HL-60 (cell line): ENCODE data around the gene MYO3B.
"Not testable (repeated sequence)": the region's sequence is repeated elsewhere in the genome, so short reads cannot be mapped to it uniquely, and the experiment has no call there.

Experiments
- DNase-seq, 2 experiments: peaks; one replicate each; pipeline ENCODE4 v3.0.0-alpha.2; 2010 to 2020; ENCODE audit warnings: low read depth in 1 of 2, low spot score in 1 of 2
- H3K27ac ChIP-seq: fragments of 250-450 bp; sonication (Bioruptor Pico); replicated peaks from 2 replicates; pipeline ENCODE4 v1.5.1; 2020; ENCODE audit warnings: mild to moderate bottlenecking, moderate library complexity
- H3K27me3 ChIP-seq: fragments of 250-450 bp; sonication (Bioruptor Pico); 2 replicates; pipeline ENCODE4 v1.5.1; 2021; ENCODE audit warnings: mild to moderate bottlenecking, moderate library complexity; ENCODE audit not compliant: insufficient read depth, poor library complexity, severe bottlenecking
- H3K4me3 ChIP-seq: replicated peaks from 2 replicates; pipeline ENCODE4 v1.5.1; 2011; ENCODE audit warnings: mild to moderate bottlenecking, control low read depth, low read length; ENCODE audit not compliant: insufficient read depth
- GABPA ChIP-seq: IDR thresholded peaks from 2 replicates; pipeline ENCODE4 v1.6.1; 2012; ENCODE audit warnings: low read depth
- POLR2AphosphoS5 ChIP-seq: IDR thresholded peaks from 2 replicates; pipeline ENCODE4 v1.6.1; 2012; ENCODE audit warnings: low read depth
- REST ChIP-seq: IDR thresholded peaks from 2 replicates; pipeline ENCODE4 v1.6.1; 2012; ENCODE audit warnings: low read depth; ENCODE audit not compliant: insufficient replicate concordance
- SPI1 ChIP-seq: IDR thresholded peaks from 2 replicates; pipeline ENCODE4 v1.6.1; 2012; ENCODE audit warnings: low read depth, mild to moderate bottlenecking, borderline replicate concordance
- TF ChIP-seq, protein P1 (sequence below): IDR thresholded peaks from one replicate; pipeline ENCODE4 v1.5.1; 2011; ENCODE audit warnings: low read length, control low read depth, inconsistent platforms; ENCODE audit not compliant: insufficient read depth

Gene MYO3B

DNA sequence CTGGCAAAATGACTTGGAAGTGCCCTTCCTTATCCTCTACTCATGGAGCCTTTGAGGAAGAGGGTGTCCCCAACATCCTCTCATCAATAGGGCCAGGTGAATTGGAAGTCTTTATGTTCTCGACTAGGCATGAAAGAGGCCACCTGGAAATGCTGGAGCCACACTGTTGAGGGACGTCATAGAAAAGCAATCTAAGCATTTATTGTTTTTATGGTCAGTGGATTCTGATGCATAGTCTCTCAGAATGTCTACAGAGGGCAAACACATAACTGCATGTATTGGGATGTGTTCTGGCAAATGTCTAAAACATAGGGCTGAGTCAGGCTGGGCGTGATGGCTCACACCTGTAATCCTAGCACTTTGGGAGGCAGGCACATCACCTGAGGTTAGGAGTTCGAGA is 290.6 kb downstream of the MYO3B start:
- Histone ChIP-seq H3K4me3 (no peak overlapping the region), H3K27ac (no peak overlapping the region), H3K27me3 (no peaks in the 10 kb centered on the region)
- DNase-seq, result no peak
- TF ChIP-seq POLR2AphosphoS5 (no peak), GABPA (no peak), REST (no peak), SPI1 (no peak)
- TF ChIP-seq, protein P1, sequence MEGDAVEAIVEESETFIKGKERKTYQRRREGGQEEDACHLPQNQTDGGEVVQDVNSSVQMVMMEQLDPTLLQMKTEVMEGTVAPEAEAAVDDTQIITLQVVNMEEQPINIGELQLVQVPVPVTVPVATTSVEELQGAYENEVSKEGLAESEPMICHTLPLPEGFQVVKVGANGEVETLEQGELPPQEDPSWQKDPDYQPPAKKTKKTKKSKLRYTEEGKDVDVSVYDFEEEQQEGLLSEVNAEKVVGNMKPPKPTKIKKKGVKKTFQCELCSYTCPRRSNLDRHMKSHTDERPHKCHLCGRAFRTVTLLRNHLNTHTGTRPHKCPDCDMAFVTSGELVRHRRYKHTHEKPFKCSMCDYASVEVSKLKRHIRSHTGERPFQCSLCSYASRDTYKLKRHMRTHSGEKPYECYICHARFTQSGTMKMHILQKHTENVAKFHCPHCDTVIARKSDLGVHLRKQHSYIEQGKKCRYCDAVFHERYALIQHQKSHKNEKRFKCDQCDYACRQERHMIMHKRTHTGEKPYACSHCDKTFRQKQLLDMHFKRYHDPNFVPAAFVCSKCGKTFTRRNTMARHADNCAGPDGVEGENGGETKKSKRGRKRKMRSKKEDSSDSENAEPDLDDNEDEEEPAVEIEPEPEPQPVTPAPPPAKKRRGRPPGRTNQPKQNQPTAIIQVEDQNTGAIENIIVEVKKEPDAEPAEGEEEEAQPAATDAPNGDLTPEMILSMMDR, result no peak

GRCh38 chr2:170472498-170472897 is 294.6 kb downstream of the MYO3B start:
- not testable (repeated sequence) for DNase-seq, H3K4me3 ChIP-seq, H3K27me3 ChIP-seq, H3K27ac ChIP-seq

DNA sequence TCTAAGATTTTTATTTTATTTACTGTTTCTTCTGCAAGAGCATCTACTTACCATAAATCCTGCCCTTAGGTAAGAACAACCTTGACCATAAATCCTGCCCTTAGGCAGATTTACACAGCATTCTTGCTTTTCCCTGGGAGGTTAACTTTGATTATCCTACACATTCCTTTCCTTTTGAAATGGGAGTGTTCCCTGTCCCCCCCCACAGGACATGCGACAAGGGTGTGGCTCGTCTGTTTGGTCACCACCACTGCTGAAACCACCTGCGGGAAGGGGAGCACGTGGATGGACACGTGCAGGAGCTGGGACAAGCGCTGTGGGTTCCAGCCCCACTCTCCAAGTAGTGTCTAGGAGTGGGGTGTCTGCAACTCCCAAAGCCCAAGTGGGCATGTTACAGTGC is 297.9 kb downstream of the MYO3B start:
- no peak for TF ChIP-seq REST
- no peak for TF ChIP-seq GABPA
- TF ChIP-seq, protein P1, result no peak
- TF ChIP-seq SPI1, result no peak
- TF ChIP-seq POLR2AphosphoS5, result no peak
- no peak for DNase-seq
- Histone ChIP-seq H3K27ac (no peak overlapping the region), H3K27me3 (no peaks in the 10 kb centered on the region), H3K4me3 (no peak overlapping the region)

DNA sequence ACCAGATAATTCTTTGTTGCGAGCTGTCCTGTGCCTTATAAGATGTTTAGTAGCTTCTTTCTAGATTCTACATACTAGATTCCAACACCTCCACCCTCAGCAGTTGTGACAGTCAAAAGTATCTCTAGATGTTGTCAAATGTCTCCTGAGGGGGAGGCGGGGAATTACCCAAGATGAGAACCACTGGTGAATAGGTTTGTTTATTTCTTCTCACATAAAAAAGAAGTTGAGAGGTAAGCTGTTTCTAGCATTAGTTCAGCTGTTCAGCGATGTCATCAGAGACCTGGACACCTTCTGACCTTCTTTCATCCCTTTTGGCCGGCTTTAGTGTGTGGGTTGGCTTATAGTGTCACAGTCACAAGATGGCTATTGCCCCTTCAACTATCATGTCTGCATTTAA is 299.7 kb downstream of the MYO3B start:
- Histone ChIP-seq H3K4me3 (no peak overlapping the region), H3K27me3 (no peaks in the 10 kb centered on the region), H3K27ac (no peak overlapping the region)
- TF ChIP-seq REST, result no peak
- DNase-seq, result no peak
